Measurements from ENCODE around the gene HSF2. TPM values are rescaled to one million over a fixed set of nuclear protein-coding genes. Genes with fewer than 3 reads are reported as not detected.

Gene HSF2
- total RNA-seq, 1 donor from 2014 or later: 23.6 TPM

DNA sequence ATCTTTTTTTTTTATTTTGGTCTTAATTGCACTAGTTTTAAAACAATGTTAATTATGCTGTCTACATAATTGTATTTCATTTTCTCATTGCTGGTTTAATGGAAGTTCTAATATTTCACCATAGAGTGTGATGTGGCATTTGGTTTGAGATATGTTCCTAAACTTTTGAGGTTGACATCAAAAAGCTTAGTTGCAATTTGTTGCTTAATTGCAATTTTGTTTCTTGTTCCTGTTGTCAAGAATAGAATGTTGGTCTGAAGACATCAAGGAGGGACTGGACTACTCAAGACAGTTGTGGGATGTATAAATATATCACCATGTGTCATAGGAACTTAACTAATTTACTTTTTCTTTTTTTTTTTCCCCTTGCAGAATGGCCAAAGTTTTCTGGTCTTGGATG is 12.5 kb downstream of the HSF2 start:
- peaks cover 18% of the 10 kb centered on the region for H3K4me1 Mint-ChIP-seq (ENCODE audit: low read depth)
- H3K9me3 Mint-ChIP-seq (ENCODE audit: low read depth): no peaks in the 10 kb centered on the region
- peaks cover 22% of the 10 kb centered on the region for H3K36me3 Mint-ChIP-seq (ENCODE audit: insufficient read depth)
- no peak overlapping the region for H3K27ac Mint-ChIP-seq
- H3K27me3 Mint-ChIP-seq: no peaks in the 10 kb centered on the region
- no peak for DNase-seq (ENCODE audit: low spot score, unreplicated experiment)
- no peak overlapping the region for H3K4me3 Mint-ChIP-seq (ENCODE audit: low read depth)
- TF ChIP-seq CTCF (IDR thresholded peaks at IDR 0.05; ENCODE audit: unreplicated experiment): no peak

DNA sequence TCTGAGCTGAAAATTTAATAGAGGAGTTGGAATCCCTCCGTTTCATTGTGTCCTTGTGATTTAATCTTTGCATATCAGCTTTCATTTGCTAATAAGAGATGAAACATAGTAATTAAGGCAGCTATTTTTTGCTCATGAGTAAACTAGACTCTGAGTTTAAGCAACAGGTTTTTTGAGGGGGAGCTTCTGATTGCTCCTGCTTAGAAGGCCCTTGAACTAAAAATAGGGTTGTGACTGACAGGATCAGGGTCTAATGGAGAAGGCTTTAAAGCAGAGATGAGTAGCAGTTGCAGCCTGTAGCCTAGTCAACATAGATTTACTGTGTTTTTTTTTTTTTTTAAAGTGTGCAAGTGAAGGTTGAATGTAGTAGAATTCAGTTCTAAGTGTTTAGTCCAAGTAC is 17.4 kb downstream of the HSF2 start:
- Mint-ChIP-seq H3K4me1 (ENCODE audit: low read depth) (peaks cover 7% of the 10 kb centered on the region), H3K27ac (no peak overlapping the region), H3K36me3 (ENCODE audit: insufficient read depth) (peaks cover 22% of the 10 kb centered on the region), H3K9me3 (ENCODE audit: low read depth) (no peaks in the 10 kb centered on the region), H3K4me3 (ENCODE audit: low read depth) (no peak overlapping the region), H3K27me3 (no peaks in the 10 kb centered on the region)
- no peak for DNase-seq (ENCODE audit: low spot score, unreplicated experiment)
- TF ChIP-seq CTCF (IDR thresholded peaks at IDR 0.05; ENCODE audit: unreplicated experiment): no peak

DNA sequence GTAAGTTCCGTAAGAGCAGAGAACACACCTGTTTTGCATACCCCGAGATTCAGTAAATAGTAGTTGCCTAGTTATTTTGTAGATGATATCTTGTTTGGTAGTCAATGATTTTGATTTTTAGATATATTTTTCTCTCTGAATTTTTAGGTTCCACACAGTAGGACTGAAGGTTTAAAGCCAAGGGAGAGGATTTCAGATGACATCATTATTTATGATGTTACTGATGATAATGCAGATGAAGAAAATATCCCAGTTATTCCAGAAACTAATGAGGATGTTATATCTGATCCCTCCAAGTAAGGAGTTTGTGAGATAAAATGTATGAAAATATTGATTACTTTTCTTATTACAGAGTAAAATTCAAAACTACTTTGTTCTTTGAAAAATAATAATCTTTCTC is 22.6 kb downstream of the HSF2 start:
- no peak for DNase-seq (ENCODE audit: low spot score, unreplicated experiment)
- Mint-ChIP-seq H3K9me3 (ENCODE audit: low read depth) (no peaks in the 10 kb centered on the region), H3K4me1 (ENCODE audit: low read depth) (peaks cover 5% of the 10 kb centered on the region), H3K27ac (no peak overlapping the region), H3K27me3 (no peaks in the 10 kb centered on the region), H3K36me3 (ENCODE audit: insufficient read depth) (peaks cover 24% of the 10 kb centered on the region), H3K4me3 (ENCODE audit: low read depth) (no peak overlapping the region)
- no peak for TF ChIP-seq CTCF (IDR thresholded peaks at IDR 0.05; ENCODE audit: unreplicated experiment)

GRCh38 chr6:122422614-122423267 is 23.3 kb downstream of the HSF2 start:
- no peak for TF ChIP-seq CTCF (IDR thresholded peaks at IDR 0.05; ENCODE audit: unreplicated experiment)
- Mint-ChIP-seq H3K36me3 (ENCODE audit: insufficient read depth) (peaks cover 25% of the 10 kb centered on the region), H3K9me3 (ENCODE audit: low read depth) (no peaks in the 10 kb centered on the region), H3K4me1 (ENCODE audit: low read depth) (peaks cover 2% of the 10 kb centered on the region), H3K27ac (no peak overlapping the region), H3K4me3 (ENCODE audit: low read depth) (no peak overlapping the region), H3K27me3 (no peaks in the 10 kb centered on the region)
- DNase-seq (ENCODE audit: low spot score, unreplicated experiment): no peak

GRCh38 chr6:122423734-122424133 is 24.3 kb downstream of the HSF2 start:
- Mint-ChIP-seq H3K36me3 (ENCODE audit: insufficient read depth) (peaks cover 25% of the 10 kb centered on the region), H3K4me1 (ENCODE audit: low read depth) (peaks cover 2% of the 10 kb centered on the region)

More at GRCh38 chr6:122423734-122424133, 24.3 kb downstream of the HSF2 start:
- no peak overlapping the region for H3K27ac Mint-ChIP-seq
- no peak for DNase-seq (ENCODE audit: low spot score, unreplicated experiment)
- no peaks in the 10 kb centered on the region for H3K9me3 Mint-ChIP-seq (ENCODE audit: low read depth)
- no peak for TF ChIP-seq CTCF (IDR thresholded peaks at IDR 0.05; ENCODE audit: unreplicated experiment)
- H3K27me3 Mint-ChIP-seq: no peaks in the 10 kb centered on the region
- no peak overlapping the region for H3K4me3 Mint-ChIP-seq (ENCODE audit: low read depth)

Measured in progenitor cell of endocrine pancreas (in vitro differentiated cells).